Measurements from ENCODE around the gene ADGRG1.

- TF ChIP-seq CTCF (IDR thresholded peaks at IDR 0.05; ENCODE audit: insufficient read depth, low read depth, low read length) (no peak), EZH2 (IDR thresholded peaks at IDR 0.05; ENCODE audit: insufficient read depth, low read length) (no peak)
These were observed 33.8 kb upstream of the ADGRG1 start for GRCh38 chr16:57594531-57595031.
